GM11168 (cell line): ENCODE results near the gene SON.

Experiments used
- in situ Hi-C: fragments of 300-500 bp; cut with MboI; formaldehyde crosslinking; loops from one replicate; pipeline ENCODE4 v1.12.0; 2022; ENCODE audit warnings: low sequenced_read_pairs; ENCODE audit not compliant: unreplicated experiment

Gene SON

DNA sequence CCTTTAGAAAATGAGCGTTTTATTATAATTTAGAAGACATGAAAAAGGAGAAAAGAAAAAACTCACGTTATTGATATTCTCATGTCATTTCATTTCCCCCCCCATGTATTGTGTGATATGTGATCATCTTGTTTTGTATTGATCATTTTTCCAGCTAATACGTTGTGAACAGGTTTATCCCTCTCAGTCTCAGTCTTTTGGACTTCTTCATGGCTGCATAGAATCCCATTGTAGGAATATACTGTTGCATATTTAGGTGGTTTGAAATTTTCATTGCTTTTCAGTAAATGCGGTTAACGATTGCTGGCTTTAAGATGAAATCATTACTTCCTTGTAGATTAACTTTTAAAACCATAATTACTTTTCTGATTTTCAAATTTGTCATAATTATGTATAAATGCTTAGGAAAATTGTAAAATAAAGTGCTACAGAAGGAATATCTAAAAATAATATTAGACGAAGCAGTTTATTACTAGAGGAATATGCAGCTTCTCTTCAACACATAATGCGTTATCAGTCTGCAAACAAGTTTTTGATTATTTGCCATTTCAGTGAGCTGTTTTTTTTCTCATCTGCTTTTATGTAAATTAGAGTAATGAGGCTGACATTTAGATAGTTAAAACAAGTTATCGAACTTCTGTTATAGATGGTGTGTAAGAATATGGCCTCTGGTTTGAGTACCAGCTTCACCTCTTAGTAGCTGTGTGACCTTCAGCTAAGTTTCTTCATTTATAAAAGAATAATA lies 1.8 kb downstream of the SON start:
- in situ Hi-C loops = no loop called here

DNA sequence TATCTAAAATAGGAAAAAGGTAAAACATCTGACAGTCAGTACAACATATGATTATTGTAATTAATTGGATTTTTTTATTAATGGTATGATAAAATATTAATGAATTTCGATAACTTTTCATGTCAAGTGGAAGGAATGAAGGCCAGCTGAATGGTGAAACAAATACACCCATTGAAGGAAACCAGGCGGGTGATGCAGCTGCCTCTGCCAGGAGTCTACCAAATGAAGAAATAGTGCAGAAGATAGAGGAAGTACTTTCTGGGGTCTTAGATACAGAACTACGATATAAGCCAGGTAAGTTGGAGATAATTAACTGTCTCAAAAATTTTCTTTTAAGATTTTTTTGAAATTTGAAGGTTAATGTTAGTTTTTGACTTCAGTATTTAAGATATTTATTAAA lies 3.2 kb downstream of the SON start:
- in situ Hi-C loops = no loop called here

DNA sequence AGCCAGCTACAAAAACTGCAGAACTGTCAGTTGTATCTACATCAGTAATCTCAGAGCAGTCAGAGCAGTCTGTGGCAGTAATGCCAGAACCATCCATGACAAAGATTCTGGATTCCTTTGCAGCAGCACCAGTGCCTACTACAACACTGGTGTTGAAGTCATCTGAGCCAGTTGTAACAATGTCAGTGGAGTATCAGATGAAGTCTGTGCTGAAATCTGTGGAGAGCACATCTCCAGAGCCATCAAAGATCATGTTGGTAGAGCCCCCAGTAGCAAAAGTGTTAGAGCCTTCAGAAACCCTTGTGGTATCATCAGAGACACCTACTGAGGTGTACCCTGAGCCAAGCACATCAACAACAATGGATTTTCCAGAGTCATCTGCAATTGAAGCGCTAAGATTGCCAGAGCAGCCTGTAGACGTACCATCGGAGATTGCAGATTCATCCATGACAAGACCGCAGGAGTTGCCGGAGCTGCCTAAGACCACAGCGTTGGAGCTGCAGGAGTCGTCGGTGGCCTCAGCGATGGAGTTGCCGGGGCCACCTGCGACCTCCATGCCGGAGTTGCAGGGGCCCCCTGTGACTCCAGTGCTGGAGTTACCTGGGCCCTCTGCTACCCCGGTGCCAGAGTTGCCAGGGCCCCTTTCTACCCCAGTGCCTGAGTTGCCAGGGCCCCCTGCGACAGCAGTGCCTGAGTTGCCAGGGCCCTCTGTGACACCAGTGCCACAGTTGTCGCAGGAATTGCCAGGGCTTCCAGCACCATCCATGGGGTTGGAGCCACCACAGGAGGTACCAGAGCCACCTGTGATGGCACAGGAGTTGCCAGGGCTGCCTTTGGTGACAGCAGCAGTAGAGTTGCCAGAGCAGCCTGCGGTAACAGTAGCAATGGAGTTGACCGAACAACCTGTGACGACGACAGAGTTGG lies 7.3 kb downstream of the SON start:
- in situ Hi-C loops = no loop called here

DNA sequence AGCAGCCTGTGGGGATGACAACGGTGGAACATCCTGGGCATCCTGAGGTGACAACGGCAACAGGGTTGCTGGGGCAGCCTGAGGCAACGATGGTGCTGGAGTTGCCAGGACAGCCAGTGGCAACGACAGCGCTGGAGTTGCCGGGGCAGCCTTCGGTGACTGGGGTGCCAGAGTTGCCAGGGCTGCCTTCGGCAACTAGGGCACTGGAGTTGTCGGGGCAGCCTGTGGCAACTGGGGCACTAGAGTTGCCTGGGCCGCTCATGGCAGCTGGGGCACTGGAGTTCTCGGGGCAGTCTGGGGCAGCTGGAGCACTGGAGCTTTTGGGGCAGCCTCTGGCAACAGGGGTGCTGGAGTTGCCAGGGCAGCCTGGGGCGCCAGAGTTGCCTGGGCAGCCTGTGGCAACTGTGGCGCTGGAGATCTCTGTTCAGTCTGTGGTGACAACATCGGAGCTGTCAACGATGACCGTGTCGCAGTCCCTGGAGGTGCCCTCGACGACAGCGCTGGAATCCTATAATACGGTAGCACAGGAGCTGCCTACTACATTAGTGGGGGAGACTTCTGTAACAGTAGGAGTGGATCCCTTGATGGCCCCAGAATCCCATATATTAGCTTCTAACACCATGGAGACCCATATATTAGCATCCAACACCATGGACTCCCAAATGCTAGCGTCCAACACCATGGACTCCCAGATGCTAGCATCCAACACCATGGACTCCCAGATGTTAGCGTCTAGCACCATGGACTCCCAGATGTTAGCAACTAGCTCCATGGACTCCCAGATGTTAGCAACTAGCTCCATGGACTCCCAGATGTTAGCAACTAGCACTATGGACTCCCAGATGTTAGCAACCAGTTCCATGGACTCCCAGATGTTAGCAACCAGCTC lies 8.2 kb downstream of the SON start:
- in situ Hi-C loops = no loop called here

DNA sequence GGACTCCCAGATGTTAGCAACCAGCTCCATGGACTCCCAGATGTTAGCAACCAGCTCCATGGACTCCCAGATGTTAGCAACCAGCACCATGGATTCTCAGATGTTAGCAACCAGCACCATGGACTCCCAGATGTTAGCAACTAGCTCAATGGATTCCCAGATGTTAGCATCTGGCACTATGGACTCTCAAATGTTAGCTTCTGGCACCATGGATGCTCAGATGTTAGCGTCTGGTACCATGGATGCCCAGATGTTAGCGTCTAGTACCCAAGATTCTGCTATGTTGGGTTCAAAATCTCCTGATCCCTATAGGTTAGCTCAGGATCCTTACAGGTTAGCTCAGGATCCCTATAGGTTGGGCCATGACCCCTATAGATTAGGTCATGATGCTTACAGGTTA lies 8.8 kb downstream of the SON start:
- in situ Hi-C loops = no loop called here

DNA sequence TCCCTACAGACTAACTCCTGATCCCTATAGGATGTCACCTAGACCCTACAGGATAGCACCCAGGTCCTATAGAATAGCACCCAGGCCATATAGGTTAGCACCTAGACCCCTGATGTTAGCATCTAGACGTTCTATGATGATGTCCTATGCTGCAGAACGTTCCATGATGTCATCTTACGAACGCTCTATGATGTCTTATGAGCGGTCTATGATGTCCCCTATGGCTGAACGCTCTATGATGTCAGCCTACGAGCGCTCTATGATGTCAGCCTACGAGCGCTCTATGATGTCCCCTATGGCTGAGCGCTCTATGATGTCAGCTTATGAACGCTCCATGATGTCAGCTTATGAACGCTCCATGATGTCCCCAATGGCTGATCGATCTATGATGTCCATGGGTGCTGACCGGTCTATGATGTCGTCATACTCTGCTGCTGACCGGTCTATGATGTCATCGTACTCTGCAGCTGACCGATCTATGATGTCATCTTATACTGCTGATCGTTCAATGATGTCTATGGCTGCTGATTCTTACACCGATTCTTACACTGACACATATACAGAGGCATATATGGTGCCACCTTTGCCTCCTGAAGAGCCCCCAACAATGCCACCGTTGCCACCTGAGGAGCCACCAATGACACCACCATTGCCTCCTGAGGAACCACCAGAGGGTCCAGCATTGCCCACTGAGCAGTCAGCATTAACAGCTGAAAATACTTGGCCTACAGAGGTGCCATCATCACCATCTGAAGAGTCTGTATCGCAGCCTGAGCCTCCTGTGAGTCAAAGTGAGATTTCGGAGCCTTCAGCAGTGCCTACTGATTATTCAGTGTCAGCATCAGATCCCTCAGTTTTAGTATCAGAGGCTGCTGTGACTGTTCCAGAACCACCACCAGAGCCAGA lies 9.5 kb downstream of the SON start:
- in situ Hi-C loops = no loop called here

DNA sequence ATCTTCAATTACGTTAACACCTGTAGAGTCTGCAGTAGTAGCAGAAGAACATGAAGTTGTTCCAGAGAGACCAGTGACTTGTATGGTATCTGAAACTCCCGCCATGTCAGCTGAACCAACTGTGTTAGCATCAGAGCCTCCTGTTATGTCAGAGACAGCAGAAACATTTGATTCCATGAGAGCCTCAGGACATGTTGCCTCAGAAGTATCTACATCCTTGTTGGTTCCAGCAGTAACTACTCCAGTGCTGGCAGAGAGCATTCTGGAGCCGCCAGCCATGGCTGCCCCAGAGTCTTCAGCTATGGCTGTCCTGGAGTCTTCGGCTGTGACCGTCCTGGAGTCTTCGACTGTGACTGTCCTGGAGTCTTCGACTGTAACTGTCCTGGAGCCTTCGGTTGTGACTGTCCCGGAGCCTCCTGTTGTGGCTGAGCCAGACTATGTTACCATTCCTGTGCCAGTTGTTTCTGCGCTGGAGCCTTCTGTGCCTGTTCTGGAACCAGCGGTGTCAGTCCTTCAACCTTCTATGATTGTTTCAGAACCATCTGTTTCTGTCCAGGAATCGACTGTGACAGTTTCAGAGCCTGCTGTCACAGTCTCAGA lies 10.3 kb downstream of the SON start:
- in situ Hi-C loops = no loop called here

DNA sequence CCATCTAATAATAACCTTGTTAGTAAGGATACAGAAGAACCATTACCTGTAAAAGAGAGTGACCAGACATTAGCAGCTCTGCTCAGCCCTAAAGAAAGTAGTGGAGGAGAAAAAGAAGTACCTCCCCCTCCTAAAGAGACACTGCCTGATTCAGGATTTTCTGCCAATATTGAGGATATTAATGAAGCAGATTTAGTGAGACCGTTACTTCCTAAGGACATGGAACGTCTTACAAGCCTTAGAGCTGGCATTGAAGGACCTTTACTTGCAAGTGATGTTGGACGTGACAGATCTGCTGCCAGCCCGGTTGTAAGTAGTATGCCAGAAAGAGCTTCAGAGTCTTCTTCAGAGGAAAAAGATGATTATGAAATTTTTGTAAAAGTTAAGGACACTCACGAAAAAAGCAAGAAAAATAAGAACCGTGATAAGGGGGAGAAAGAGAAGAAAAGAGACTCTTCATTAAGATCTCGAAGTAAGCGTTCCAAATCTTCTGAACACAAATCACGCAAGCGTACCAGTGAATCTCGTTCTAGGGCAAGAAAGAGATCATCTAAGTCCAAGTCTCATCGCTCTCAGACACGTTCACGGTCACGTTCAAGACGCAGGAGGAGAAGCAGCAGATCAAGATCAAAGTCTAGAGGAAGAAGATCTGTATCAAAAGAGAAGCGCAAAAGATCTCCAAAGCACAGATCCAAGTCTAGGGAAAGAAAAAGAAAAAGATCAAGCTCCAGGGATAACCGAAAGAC lies 11.6 kb downstream of the SON start:
- in situ Hi-C loops = no loop called here

DNA sequence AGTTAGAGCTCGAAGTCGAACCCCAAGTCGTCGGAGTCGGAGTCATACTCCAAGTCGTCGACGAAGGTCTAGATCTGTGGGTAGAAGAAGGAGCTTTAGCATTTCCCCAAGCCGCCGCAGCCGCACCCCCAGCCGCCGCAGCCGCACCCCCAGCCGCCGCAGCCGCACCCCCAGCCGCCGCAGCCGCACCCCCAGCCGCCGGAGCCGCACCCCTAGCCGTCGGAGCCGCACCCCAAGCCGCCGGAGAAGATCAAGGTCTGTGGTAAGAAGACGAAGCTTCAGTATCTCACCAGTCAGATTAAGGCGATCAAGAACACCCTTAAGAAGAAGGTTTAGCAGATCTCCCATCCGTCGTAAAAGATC lies 12.1 kb downstream of the SON start:
- in situ Hi-C loops = no loop called here

DNA sequence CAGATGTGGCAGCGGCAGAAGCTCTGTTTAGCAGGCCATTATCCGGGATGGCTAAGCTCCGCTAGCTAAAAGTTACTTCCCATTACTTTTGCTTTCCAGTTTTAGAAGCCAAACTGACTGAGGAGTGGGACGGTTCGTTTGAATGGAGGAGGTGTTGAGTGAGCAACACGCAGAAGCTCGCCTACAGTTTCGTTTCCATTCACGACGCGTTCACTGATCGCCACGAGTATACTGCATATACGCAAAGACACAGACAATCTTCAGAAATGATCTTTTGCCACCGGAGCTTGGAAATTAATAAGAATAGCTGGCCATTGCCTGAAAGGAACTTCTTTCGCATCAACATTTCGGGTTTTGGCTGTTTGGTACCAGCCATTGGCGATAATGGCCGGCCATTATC lies 14.6 kb downstream of the SON start:
- in situ Hi-C loops = no loop called here

DNA sequence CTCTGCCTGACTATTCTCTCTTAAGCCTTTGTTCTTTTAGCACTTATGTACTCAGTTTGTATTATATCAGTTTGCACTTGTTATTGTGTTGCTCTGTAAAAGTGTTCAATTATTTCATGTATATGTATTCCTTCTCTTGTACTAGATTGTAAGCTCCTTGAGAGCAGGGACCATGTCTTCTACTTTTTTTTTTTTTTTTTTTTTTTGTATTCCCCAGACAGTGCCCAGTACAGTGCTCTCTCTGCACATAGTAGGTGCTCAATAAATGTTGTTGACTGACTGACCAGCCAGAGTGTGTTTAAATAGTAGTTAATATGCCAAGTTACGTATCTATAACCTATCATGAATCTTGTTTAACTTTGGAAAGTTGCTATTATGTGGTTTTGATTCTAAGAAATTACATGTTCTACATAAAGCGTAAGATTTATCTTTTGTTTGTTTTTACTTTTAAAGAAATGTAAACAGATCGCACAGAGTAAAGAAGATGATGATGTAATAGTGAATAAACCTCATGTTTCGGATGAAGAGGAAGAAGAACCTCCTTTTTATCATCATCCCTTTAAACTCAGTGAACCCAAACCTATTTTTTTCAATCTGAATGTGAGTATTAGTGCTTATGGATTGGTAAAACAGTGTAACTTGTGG lies 16.1 kb downstream of the SON start:
- in situ Hi-C loops = no loop called here

DNA sequence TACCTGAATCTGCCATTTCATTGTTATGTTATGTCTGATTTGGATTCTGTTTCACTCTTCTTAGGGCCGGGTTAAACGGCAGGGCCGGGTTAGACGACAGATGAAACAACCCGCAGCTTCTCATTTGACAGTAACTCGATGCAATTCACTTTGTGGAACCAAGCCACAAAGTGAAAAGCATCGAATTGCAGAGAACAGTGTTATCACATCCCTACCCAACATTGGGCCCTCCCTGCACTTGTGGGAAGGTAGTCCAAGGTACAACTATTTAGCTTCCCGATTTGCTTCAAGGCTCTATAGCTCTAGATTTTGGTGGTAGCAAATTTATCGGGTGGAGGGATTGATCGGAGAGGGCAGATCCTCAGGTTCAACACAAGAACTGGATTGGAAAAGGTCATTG lies 17.0 kb downstream of the SON start:
- in situ Hi-C loops = no loop called here

DNA sequence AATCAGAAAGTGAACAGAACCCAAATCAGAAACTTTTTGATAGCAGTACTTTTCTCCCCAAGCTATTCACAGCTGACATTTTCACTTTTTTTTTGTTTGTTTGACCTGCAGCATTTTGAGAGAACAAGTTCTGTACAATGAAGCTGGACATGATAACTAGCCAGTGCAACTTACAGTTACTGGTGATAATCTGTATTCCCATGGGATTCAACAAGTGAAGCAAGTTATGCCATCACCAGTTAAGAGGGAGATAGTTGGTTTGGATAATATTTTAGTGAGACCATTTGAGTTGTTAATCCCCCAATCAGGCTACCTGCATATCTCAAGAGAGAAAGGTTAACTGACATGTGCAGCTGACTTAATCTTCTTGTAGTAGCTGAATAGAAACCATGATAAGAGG lies 18.1 kb downstream of the SON start:
- in situ Hi-C loops = no loop called here

DNA sequence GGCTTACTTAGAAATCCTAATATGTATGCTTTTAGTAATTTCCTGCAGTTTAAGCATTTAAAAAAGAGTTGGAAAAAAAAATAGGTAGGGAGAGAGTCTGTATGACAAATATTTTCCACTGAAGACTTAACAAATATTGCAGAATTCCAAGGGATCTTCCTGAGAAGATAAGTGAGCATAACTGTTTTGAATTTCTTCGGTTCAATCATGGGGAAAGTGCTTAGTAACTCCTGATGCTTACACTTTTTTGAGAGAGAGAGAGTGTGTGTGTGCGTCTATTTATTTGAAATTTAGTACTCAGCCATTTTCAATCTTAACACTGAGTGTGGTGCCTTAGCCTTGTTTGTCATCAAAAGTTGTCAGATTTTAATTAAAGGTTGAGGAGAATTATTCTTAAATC lies 18.5 kb downstream of the SON start:
- in situ Hi-C loops = no loop called here

DNA sequence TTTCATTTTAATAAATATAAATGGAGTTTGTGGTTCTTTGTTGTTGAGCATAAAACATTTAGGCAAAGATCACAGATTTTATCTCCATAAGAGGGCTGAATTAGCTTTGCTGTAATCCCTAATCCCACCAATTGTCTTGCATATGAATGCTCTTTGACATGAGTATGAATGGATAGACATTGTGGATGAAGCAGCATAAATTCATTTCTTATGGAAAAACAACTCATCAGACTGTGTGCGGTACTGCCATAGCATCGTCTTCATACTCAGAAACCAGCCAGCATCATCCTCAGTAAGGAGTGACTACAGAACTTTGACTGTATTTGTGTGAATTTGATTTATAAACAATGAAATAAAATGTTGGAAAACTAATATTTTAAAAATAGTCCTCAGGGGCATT lies 19.6 kb downstream of the SON start:
- in situ Hi-C loops = no loop called here

DNA sequence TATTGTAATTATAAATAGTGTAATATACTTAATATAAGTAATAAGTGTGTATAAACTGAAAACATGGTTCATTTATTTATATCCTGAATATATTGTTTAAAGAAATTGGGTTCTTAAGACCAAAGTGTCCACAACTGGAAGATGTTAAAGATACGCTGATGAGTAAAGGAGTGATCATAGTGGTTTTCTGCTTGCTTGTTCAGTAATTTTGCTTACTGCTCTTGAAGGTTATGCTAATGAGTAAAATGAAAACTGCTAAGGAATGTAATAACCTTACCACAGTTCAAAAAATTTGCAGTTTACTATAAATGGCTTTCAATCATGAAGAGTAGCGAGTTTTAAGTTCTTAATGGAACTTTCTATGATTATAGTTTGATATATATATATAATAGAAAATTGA lies 23.7 kb downstream of the SON start:
- in situ Hi-C loops = no loop called here

DNA sequence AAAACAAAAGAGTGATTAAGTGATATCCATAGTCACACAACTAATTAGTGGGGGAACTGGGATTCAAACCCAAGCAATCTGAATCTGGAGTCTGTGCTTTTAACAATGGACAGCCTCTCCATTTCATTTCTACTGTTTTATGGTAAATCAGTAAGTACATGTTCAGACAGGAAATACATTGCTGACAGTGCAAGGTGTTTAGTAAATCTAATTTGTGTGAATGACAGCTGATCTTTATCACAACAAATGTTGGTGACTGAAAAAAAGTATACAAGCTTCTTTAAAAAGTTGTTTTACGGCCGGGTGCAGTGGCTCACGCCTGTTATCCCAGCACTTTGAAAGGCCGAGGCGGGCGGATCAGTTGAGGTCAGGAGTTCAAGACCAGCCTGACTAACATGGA lies 25.1 kb downstream of the SON start:
- in situ Hi-C loops = no loop called here

DNA sequence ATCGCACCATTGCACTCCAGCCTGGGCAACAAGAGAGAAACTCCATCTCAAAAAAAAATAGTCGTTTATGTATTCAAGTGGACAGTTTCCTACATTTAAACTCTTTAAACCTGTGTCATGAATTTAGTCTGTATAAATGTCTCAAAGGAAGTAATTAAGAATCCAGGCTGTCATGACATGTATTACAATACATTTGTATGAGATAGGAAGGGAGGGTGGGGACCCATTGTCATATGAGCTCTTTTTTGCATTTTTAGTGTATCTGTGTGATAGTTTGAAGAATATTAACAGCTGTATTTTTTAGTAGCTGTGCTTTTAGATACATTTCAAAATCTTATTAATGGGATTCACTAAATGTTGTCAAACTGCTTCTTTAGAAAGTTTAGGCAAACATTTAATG lies 25.6 kb downstream of the SON start:
- in situ Hi-C loops = no loop called here
